Trophoblast cell (in vitro differentiated cells and primary cell): ENCODE results near the gene SHCBP1L.

ENCODE experiments used
- DNase-seq, 2 donors: peaks; one replicate each; pipeline ENCODE4 v3.0.0-alpha.2; 2016
- H2AFZ ChIP-seq: 2 replicates; pipeline ENCODE4 v1.6.1; 2013; ENCODE audit warnings: low read length, moderate library complexity, mild to moderate bottlenecking; ENCODE audit not compliant: insufficient read depth, poor library complexity
- H2AK5ac ChIP-seq: 2 replicates; pipeline ENCODE4 v1.6.1; 2013; ENCODE audit warnings: mild to moderate bottlenecking, low read length
- H2BK120ac ChIP-seq: 2 replicates; pipeline ENCODE4 v1.6.1; 2013; ENCODE audit warnings: low read length, mild to moderate bottlenecking, moderate library complexity; ENCODE audit not compliant: insufficient read depth, poor library complexity
- H2BK12ac ChIP-seq: 2 replicates; pipeline ENCODE4 v1.6.1; 2013; ENCODE audit warnings: mild to moderate bottlenecking, low read length, moderate library complexity
- H2BK5ac ChIP-seq: 2 replicates; pipeline ENCODE4 v1.6.1; 2013; ENCODE audit warnings: low read length, low read depth, moderate library complexity, mild to moderate bottlenecking; ENCODE audit not compliant: poor library complexity
- H3K14ac ChIP-seq: 2 replicates; pipeline ENCODE4 v1.6.1; 2013; ENCODE audit warnings: mild to moderate bottlenecking, low read length
- H3K18ac ChIP-seq: 2 replicates; pipeline ENCODE4 v1.6.1; 2013; ENCODE audit warnings: mild to moderate bottlenecking, low read length
- H3K23ac ChIP-seq: 2 replicates; pipeline ENCODE4 v1.6.1; 2013; ENCODE audit warnings: low read length
- H3K27ac ChIP-seq: 2 replicates; pipeline ENCODE4 v1.5.1; 2013; ENCODE audit warnings: low read depth, mild to moderate bottlenecking, inconsistent platforms, low read length, moderate library complexity
- H3K27me3 ChIP-seq: 2 replicates; pipeline ENCODE4 v1.6.1; 2013; ENCODE audit warnings: inconsistent platforms, mild to moderate bottlenecking, low read length, moderate library complexity; ENCODE audit not compliant: insufficient read depth
- H3K36me3 ChIP-seq, 2 experiments: 1 replicate in 1 of 2; 2 replicates in 1 of 2; pipeline ENCODE4 v1.6.1; 2013; ENCODE audit warnings: low read length in 2 of 2, mild to moderate bottlenecking in 2 of 2, moderate library complexity in 1 of 2; ENCODE audit not compliant: insufficient read depth in 2 of 2, control insufficient read depth in 1 of 2
- H3K4ac ChIP-seq: 2 replicates; pipeline ENCODE4 v1.6.1; 2013; ENCODE audit warnings: low read depth, mild to moderate bottlenecking, low read length, moderate library complexity
- H3K4me1 ChIP-seq, 2 experiments: 1 replicate in 1 of 2; 2 replicates in 1 of 2; pipeline ENCODE4 v1.6.1; 2013; ENCODE audit warnings: low read length in 2 of 2, mild to moderate bottlenecking in 2 of 2, moderate library complexity in 1 of 2; ENCODE audit not compliant: insufficient read depth in 2 of 2, control insufficient read depth in 1 of 2
- H3K4me2 ChIP-seq: 2 replicates; pipeline ENCODE4 v1.6.1; 2013; ENCODE audit warnings: inconsistent platforms, mild to moderate bottlenecking, low read length, moderate library complexity
- H3K4me3 ChIP-seq: 2 replicates; pipeline ENCODE4 v1.5.1; 2013; ENCODE audit warnings: mild to moderate bottlenecking, low read depth, low read length, inconsistent platforms
- H3K79me1 ChIP-seq: one replicate; pipeline ENCODE4 v1.6.1; 2013; ENCODE audit warnings: low read length
- H3K79me2 ChIP-seq: 2 replicates; pipeline ENCODE4 v1.6.1; 2013; ENCODE audit warnings: low read length, mild to moderate bottlenecking; ENCODE audit not compliant: control insufficient read depth, insufficient read depth, poor library complexity
- H3K9ac ChIP-seq: 2 replicates; pipeline ENCODE4 v1.6.1; 2013; ENCODE audit warnings: mild to moderate bottlenecking, low read length
- H3K9me3 ChIP-seq: 2 replicates; pipeline ENCODE4 v1.6.1; 2013; ENCODE audit warnings: low read depth, mild to moderate bottlenecking, control low read depth, inconsistent platforms, low read length; ENCODE audit not compliant: insufficient read depth
- H4K12ac ChIP-seq: 2 replicates; pipeline ENCODE4 v1.6.1; 2013; ENCODE audit warnings: low read depth, mild to moderate bottlenecking, low read length, moderate library complexity
- H4K8ac ChIP-seq: 2 replicates; pipeline ENCODE4 v1.6.1; 2013; ENCODE audit warnings: low read depth, mild to moderate bottlenecking, low read length, moderate library complexity
- H4K91ac ChIP-seq: one replicate; pipeline ENCODE4 v1.6.1; 2013; ENCODE audit warnings: low read depth, mild to moderate bottlenecking, low read length, moderate library complexity
- WGBS: extraction: QIAGEN DNeasy Blood & Tissue Kit; methylation state at CpG from one replicate; pipeline ENCODE4 v1.1.7; 2013; ENCODE audit warnings: missing lambda C conversion rate; ENCODE audit not compliant: insufficient read length, insufficient coverage; ENCODE audit errors: extremely low coverage; 5-methylcytosine and 5-hydroxymethylcytosine counted together

Gene SHCBP1L

DNA sequence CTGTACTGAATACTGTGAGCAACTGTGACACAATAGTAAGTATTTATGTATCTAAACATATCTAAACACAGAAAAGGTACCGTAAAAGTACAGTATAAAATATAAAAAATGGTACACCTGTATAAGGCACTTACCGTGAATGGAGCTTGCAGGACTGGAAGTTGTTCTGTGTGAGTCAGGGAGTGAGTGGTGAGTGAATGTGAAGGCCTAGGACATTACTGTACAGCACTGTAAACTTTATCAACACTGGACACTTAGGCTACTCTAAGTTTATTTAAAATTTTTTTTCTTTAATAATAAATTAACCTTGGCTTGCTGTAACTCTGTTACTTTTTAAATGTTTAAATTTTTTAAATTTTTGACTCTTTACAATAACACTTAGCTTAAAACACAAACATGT, 24.5 kb upstream of the SHCBP1L start:
- no peak overlapping the region for H3K4me3 ChIP-seq
- H3K79me2 ChIP-seq = no peaks in the 10 kb centered on the region
- H3K14ac ChIP-seq = no peak overlapping the region
- no peak overlapping the region for H3K4me2 ChIP-seq
- H2BK120ac ChIP-seq = no peak overlapping the region
- no CpG with 5 or more reads among the region's 2 CpGs for WGBS
- H3K27me3 ChIP-seq = no peaks in the 10 kb centered on the region
- H2BK12ac ChIP-seq = no peak overlapping the region
- no peak overlapping the region for H4K8ac ChIP-seq
- H3K36me3 ChIP-seq = no peaks in the 10 kb centered on the region
- DNase-seq = peak in 1 of 2 donors; percentile 25
- no peak overlapping the region for H3K18ac ChIP-seq
- no peak overlapping the region for H3K4ac ChIP-seq
- H3K4me1 ChIP-seq = peaks cover 0 to 2% of the 10 kb centered on the region in 2 experiments
- H2AK5ac ChIP-seq = no peak overlapping the region
- no peak overlapping the region for H2AFZ ChIP-seq
- H4K91ac ChIP-seq = no peak overlapping the region
- no peak overlapping the region for H3K9ac ChIP-seq
- H4K12ac ChIP-seq = no peak overlapping the region
- no peaks in the 10 kb centered on the region for H3K9me3 ChIP-seq
- no peak overlapping the region for H2BK5ac ChIP-seq
- H3K27ac ChIP-seq = no peak overlapping the region
- no peaks in the 10 kb centered on the region for H3K79me1 ChIP-seq
- no peak overlapping the region for H3K23ac ChIP-seq

DNA sequence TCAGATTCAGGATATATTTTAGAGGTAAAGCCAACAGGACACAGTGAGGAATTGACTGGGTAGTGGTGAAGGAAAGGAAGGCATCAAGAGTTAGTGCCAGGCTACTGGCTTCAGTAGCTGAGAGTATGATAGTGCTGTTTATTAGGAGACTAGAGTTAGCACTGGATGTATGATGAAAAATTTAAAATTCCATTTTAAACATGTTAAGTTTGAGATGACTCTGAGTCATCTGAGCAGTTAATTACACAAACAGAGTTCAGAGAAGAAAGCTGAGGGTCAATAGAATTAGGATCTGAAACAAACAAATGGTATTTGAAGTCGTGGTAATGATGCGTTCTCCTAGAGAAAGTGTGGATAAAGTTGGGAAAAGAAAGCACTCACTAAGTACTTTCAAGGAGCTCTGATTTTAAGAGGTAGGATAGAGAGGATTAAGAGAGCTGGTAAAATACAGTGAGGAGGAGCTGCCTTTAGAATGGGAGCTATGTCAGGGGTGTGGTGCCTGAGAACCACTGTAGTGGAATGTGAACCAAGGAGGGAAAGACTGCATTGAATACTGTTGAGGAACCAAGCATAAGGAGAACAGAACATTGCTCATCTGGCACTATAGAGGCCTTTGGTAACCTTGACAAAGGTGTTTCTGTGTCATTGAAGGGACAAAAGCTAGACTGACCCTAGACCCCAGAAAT, 21.7 kb upstream of the SHCBP1L start:
- no peaks in the 10 kb centered on the region for H3K79me1 ChIP-seq
- no peak overlapping the region for H2AK5ac ChIP-seq
- H3K36me3 ChIP-seq = no peaks in the 10 kb centered on the region
- no peak overlapping the region for H2BK12ac ChIP-seq
- no peak overlapping the region for H4K8ac ChIP-seq
- H3K9ac ChIP-seq = no peak overlapping the region
- H4K12ac ChIP-seq = no peak overlapping the region
- no peak overlapping the region for H2BK5ac ChIP-seq
- H3K9me3 ChIP-seq = no peaks in the 10 kb centered on the region
- no CpG with 5 or more reads among the region's 2 CpGs for WGBS
- H3K4me1 ChIP-seq = peaks cover 0 to 2% of the 10 kb centered on the region in 2 experiments
- no peak overlapping the region for H2AFZ ChIP-seq
- H2BK120ac ChIP-seq = no peak overlapping the region
- H3K14ac ChIP-seq = no peak overlapping the region
- H3K18ac ChIP-seq = no peak overlapping the region
- H3K79me2 ChIP-seq = no peaks in the 10 kb centered on the region
- no peaks in the 10 kb centered on the region for H3K27me3 ChIP-seq
- no peak overlapping the region for H4K91ac ChIP-seq
- H3K23ac ChIP-seq = no peak overlapping the region
- H3K4ac ChIP-seq = no peak overlapping the region
- peak in 1 of 2 donors; percentile 54 for DNase-seq
- no peak overlapping the region for H3K27ac ChIP-seq
- no peak overlapping the region for H3K4me3 ChIP-seq
- H3K4me2 ChIP-seq = no peak overlapping the region

DNA sequence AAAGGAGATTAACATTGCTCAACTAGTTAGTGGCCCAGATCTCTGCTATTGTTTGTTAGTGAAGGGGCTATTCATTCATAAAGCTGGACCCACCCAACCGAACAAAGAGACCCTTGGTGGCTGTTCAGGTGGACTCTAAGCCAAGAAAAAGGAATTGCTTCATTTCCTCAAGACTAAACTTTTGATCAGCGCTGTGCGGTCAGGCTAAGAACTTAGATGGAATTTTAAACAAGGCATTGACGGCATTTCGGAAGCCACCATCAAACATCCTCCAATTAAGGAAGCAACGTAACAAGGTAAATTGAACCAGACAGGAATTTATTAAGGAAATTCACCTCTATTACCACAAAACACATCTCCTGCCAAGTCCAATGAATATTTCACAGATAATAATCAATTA, 19.9 kb upstream of the SHCBP1L start:
- no peaks in the 10 kb centered on the region for H3K79me2 ChIP-seq
- no peaks in the 10 kb centered on the region for H3K36me3 ChIP-seq
- H2BK120ac ChIP-seq = no peak overlapping the region
- H2BK5ac ChIP-seq = no peak overlapping the region
- H3K4ac ChIP-seq = no peak overlapping the region
- H4K91ac ChIP-seq = no peak overlapping the region
- H3K27me3 ChIP-seq = no peaks in the 10 kb centered on the region
- no peak overlapping the region for H4K12ac ChIP-seq
- H2AFZ ChIP-seq = no peak overlapping the region
- no peak overlapping the region for H3K23ac ChIP-seq
- no peak for DNase-seq
- no CpG with 5 or more reads among the region's 6 CpGs for WGBS
- H3K79me1 ChIP-seq = no peaks in the 10 kb centered on the region
- no peak overlapping the region for H3K4me3 ChIP-seq
- no peak overlapping the region for H3K4me2 ChIP-seq
- peak overlapping the region; percentile 5 for H4K8ac ChIP-seq
- H3K9ac ChIP-seq = no peak overlapping the region
- H3K14ac ChIP-seq = no peak overlapping the region
- no peak overlapping the region for H2AK5ac ChIP-seq
- peaks cover 0 to 4% of the 10 kb centered on the region in 2 experiments for H3K4me1 ChIP-seq
- H3K18ac ChIP-seq = no peak overlapping the region
- no peak overlapping the region for H2BK12ac ChIP-seq
- no peaks in the 10 kb centered on the region for H3K9me3 ChIP-seq
- H3K27ac ChIP-seq = no peak overlapping the region

DNA sequence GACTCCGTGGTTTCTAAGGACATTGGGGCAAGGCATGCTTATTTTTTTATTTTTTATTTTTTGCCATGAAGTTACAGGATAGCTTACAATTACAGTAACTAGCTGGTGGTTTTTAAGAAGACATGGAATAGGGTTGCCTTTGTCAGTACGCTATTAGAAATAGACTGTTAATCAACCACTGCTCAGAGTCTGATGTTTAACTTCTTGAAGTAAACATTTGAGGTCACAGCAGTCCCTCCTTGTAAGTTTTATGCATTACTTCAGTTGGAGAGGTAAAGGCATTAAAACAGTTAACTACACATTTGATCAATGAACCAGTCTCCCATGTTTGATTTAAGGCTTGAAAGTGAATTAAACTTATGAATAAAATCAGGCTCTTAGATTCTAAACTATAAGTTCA, 19.3 kb upstream of the SHCBP1L start:
- H3K14ac ChIP-seq = no peak overlapping the region
- H2BK5ac ChIP-seq = no peak overlapping the region
- no peak overlapping the region for H4K12ac ChIP-seq

More for the DNA sequence above, 19.3 kb upstream of the SHCBP1L start:
- Histone ChIP-seq H2BK12ac (no peak overlapping the region), H3K9me3 (no peaks in the 10 kb centered on the region), H3K9ac (no peak overlapping the region), H3K18ac (no peak overlapping the region), H3K79me2 (no peaks in the 10 kb centered on the region), H3K27ac (no peak overlapping the region), H2BK120ac (no peak overlapping the region), H3K27me3 (no peaks in the 10 kb centered on the region), H3K4me2 (no peak overlapping the region), H3K79me1 (no peaks in the 10 kb centered on the region), H4K8ac (no peak overlapping the region), H2AFZ (no peak overlapping the region), H4K91ac (no peak overlapping the region), H3K23ac (no peak overlapping the region), H2AK5ac (no peak overlapping the region), H3K4me1 (peaks cover 0 to 4% of the 10 kb centered on the region in 2 experiments), H3K36me3 (no peaks in the 10 kb centered on the region), H3K4ac (no peak overlapping the region), H3K4me3 (no peak overlapping the region)
- WGBS = no CpG with 5 or more reads among the region's 2 CpGs
- no peak for DNase-seq
